Endothelial cell of umbilical vein (primary cell): ENCODE measurements around the gene VRK1. TPM values are rescaled to one million over a fixed set of nuclear protein-coding genes. Genes with fewer than 3 reads are reported as not detected.

ENCODE experiments used
- BruUV-seq: library from RNA; stranded (reverse); fragments of 400-500 nt; replicated peaks from 2 replicates; lab custom pipeline; 2021; lab: Mats Ljungman, UMichigan
- CTCF ChIA-PET: fragments of 300-600, 350-600 bp; sonication (Branson Sonifier 250); formaldehyde crosslinking; loops from one replicate; lab custom pipeline; 2021; ENCODE audit warnings: antibody characterized with exemption, inconsistent platforms; lab: Charles Lee
- POLR2A ChIA-PET: fragments of 300-600, 350-600 bp; sonication (Branson Sonifier 250); formaldehyde crosslinking; loops from one replicate; lab custom pipeline; 2021; ENCODE audit warnings: antibody characterized with exemption, inconsistent platforms; lab: Charles Lee
- DNase-seq: peaks from one replicate; pipeline ENCODE4 v3.0.0-alpha.2; 2011; ENCODE audit warnings: low read depth, low spot score
- FAIRE-seq: peaks from 2 replicates; lab custom pipeline; 2011; peaks lifted over from hg19 to GRCh38; lab: Jason Lieb, UNC
- H2AFZ ChIP-seq: 2 replicates; pipeline ENCODE4 v1.6.0; 2012; ENCODE audit warnings: low read depth, low read length, control low read depth, inconsistent platforms
- H3K27ac ChIP-seq: 2 replicates; pipeline ENCODE4 v1.5.1; 2011; ENCODE audit warnings: low read depth, mild to moderate bottlenecking, control low read depth, low read length, moderate library complexity; ENCODE audit not compliant: insufficient read depth
- H3K27me3 ChIP-seq, 2 experiments: 2 replicates each; pipeline versions ENCODE4 v1.6.0 to v1.6.1; 2011; ENCODE audit warnings: low read length in 2 of 2, mixed read lengths in 1 of 2; ENCODE audit not compliant: control insufficient read depth in 2 of 2, insufficient read depth in 2 of 2
- H3K36me3 ChIP-seq, 2 experiments: 2 replicates in 1 of 2; 3 replicates in 1 of 2; pipeline ENCODE4 v1.5.1; 2011; ENCODE audit warnings: low read length in 2 of 2, mild to moderate bottlenecking in 1 of 2, moderate library complexity in 1 of 2; ENCODE audit not compliant: control insufficient read depth in 2 of 2, insufficient read depth in 2 of 2; ENCODE audit errors: extremely low read depth in 1 of 2
- H3K4me1 ChIP-seq: 3 replicates; pipeline ENCODE4 v1.5.1; 2011; ENCODE audit warnings: mild to moderate bottlenecking, low read length; ENCODE audit not compliant: control insufficient read depth, insufficient read depth; ENCODE audit errors: extremely low read depth
- H3K4me2 ChIP-seq: 2 replicates; pipeline ENCODE4 v1.6.1; 2011; ENCODE audit warnings: low read length, control low read depth, mixed read lengths; ENCODE audit not compliant: insufficient read depth
- H3K4me3 ChIP-seq, 3 experiments: fragments of 200-600 bp in 1 of 3; sonication (generic), shearing (Covaris generic) in 1 of 3; replicated peaks in 1 of 3; 2 replicates each; pipeline ENCODE4 v1.5.1; 2011 to 2016; ENCODE audit warnings: control low read depth in 3 of 3, low read length in 3 of 3, mild to moderate bottlenecking in 2 of 3, inconsistent platforms in 1 of 3, low read depth in 1 of 3, moderate library complexity in 1 of 3; ENCODE audit not compliant: insufficient read depth in 1 of 3
- H3K79me2 ChIP-seq: 2 replicates; pipeline ENCODE4 v1.6.0; 2012; ENCODE audit warnings: low read length, inconsistent platforms; ENCODE audit not compliant: control insufficient read depth, insufficient read depth
- H3K9ac ChIP-seq: replicated peaks from 2 replicates; pipeline ENCODE3; 2011; ENCODE audit warnings: low read length, control low read depth; ENCODE audit not compliant: insufficient read depth; ENCODE audit errors: extremely low read depth
- H3K9me1 ChIP-seq: replicated peaks from 3 replicates; pipeline ENCODE4 v1.6.0; 2011; ENCODE audit warnings: mild to moderate bottlenecking, low read length; ENCODE audit not compliant: control insufficient read depth, insufficient read depth; ENCODE audit errors: extremely low read depth
- H3K9me3 ChIP-seq: replicated peaks from 2 replicates; pipeline ENCODE4 v1.5.1; 2012; ENCODE audit warnings: low read length, inconsistent platforms; ENCODE audit not compliant: control insufficient read depth, insufficient read depth
- H4K20me1 ChIP-seq: replicated peaks from 2 replicates; pipeline ENCODE3; 2011; ENCODE audit warnings: mild to moderate bottlenecking, low read length; ENCODE audit not compliant: control insufficient read depth, insufficient read depth; ENCODE audit errors: extremely low read depth
- EZH2 ChIP-seq: IDR thresholded peaks from 2 replicates; pipeline ENCODE4 v1.6.1; 2012; ENCODE audit warnings: borderline replicate concordance, low read depth, mild to moderate bottlenecking, moderate library complexity, low read length, inconsistent platforms; ENCODE audit not compliant: severe bottlenecking
- FOS ChIP-seq: IDR thresholded peaks from 2 replicates; pipeline ENCODE4 v1.6.1; 2011; ENCODE audit warnings: mild to moderate bottlenecking, low read length, moderate library complexity, borderline replicate concordance; ENCODE audit not compliant: insufficient read depth
- GATA2 ChIP-seq: IDR thresholded peaks from 2 replicates; pipeline ENCODE4 v1.7.0; 2011; ENCODE audit warnings: low read depth, mild to moderate bottlenecking, moderate library complexity, mixed read lengths, low read length; ENCODE audit not compliant: insufficient read length, insufficient read depth
- JUN ChIP-seq: IDR thresholded peaks from 2 replicates; pipeline ENCODE4 v1.6.1; 2011; ENCODE audit warnings: borderline replicate concordance, low read depth; ENCODE audit not compliant: insufficient read length, insufficient read depth
- MYC ChIP-seq: IDR thresholded peaks from one replicate; pipeline ENCODE4 v1.6.1; 2011; ENCODE audit warnings: mild to moderate bottlenecking, low read depth, low read length
- POLR2A ChIP-seq: IDR thresholded peaks from 2 replicates; pipeline ENCODE4 v1.6.1; 2012; ENCODE audit warnings: low read depth, mild to moderate bottlenecking, control low read depth, low read length
- POLR2AphosphoS5 ChIP-seq: IDR thresholded peaks from 2 replicates; pipeline ENCODE4 v1.6.1; 2012; ENCODE audit warnings: low read depth, mild to moderate bottlenecking, control low read depth, low read length, moderate library complexity; ENCODE audit not compliant: insufficient read depth
- dilution Hi-C: fragments of 300-500 bp; cut with MboI; formaldehyde crosslinking; loops from one replicate; pipeline ENCODE4 v1.15.0; 2019; ENCODE audit warnings: low sequenced_read_pairs; ENCODE audit not compliant: extremely low pct_ligation_motif_present
- intact Hi-C: fragments of 100-400 bp; cut with micrococcal nuclease; formaldehyde crosslinking; loops from one replicate; pipeline ENCODE4 v1.10.0; 2022
- polyA plus RNA-seq, 4 experiments: library from polyadenylated mRNA; depleted of rRNA in 3 of 4; stranded (reverse) in 3 of 4; unstranded in 1 of 4; fragments of >200 nt; gene quantifications; 2 replicates each; pipeline versions ENCODE4 v1.2.1 to v1.2.3, GENCODE V29; 2011 to 2012; ENCODE audit warnings: missing spikeins in 1 of 4
- total RNA-seq: library from RNA; stranded (reverse); gene quantifications from 2 replicates; pipeline ENCODE4 v1.2.3, GENCODE V29; 2021
- TF ChIP-seq, protein P1 (sequence below): IDR thresholded peaks from 2 replicates; pipeline ENCODE4 v1.6.1; 2011; ENCODE audit not compliant: insufficient read depth, insufficient read length
- TF ChIP-seq, protein P2 (sequence below), 2 donors: IDR thresholded peaks; 1 replicate in 1 of 2; 2 replicates in 1 of 2; pipeline ENCODE4 v1.5.1; 2011; ENCODE audit warnings: low read length in 2 of 2, mild to moderate bottlenecking in 2 of 2, moderate library complexity in 2 of 2, control low read depth in 1 of 2, inconsistent platforms in 1 of 2, low read depth in 1 of 2; ENCODE audit not compliant: insufficient read depth in 1 of 2; ENCODE audit errors: extremely low read depth in 1 of 2

Gene VRK1
- total and polyA plus RNA-seq, 2 donors (not counting 3 experiments of a cell fraction or from before 2014, with no cell fraction given), result 7.1 to 31.7 TPM

DNA sequence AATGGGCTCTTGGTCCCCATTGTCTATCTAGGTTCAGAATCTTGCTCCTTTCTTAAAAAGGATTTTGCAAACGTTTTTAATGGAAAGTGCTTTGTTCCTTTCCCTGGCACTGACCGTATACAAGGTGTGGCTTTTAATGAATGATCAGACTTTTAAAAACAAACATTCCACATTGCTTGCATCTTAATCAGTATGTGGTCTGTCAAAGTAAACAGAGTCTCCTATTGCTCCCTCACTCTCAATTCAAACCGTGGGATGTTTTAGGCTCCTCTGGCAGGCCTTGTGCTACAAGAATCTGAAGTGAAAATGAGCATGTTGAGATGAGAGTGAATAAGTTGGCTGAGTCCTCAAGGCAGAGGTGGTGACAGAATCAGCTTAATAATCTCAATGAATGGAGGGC lies 107.0 kb downstream of the VRK1 start:
- no peak overlapping the region for H3K9ac ChIP-seq
- no peak overlapping the region for H3K4me3 ChIP-seq
- no peaks in the 10 kb centered on the region for H3K9me3 ChIP-seq
- no peak overlapping the region for H2AFZ ChIP-seq
- no peak overlapping the region for H3K27ac ChIP-seq
- CTCF ChIA-PET, result no interaction called here
- H3K4me2 ChIP-seq, result no peak overlapping the region
- no peaks in the 10 kb centered on the region for H3K36me3 ChIP-seq
- no peaks in the 10 kb centered on the region for H3K27me3 ChIP-seq
- H4K20me1 ChIP-seq, result no peaks in the 10 kb centered on the region
- DNase-seq, result no peak
- FAIRE-seq, result no peak
- H3K4me1 ChIP-seq, result no peaks in the 10 kb centered on the region
- H3K9me1 ChIP-seq, result no peaks in the 10 kb centered on the region
- POLR2A ChIA-PET, result no interaction called here
- dilution Hi-C loops (no loop called here), intact Hi-C loops (no loop called here)
- H3K79me2 ChIP-seq, result no peaks in the 10 kb centered on the region
- no TSS peak for BruUV-seq
- TF ChIP-seq MYC, result no peak
- TF ChIP-seq EZH2, result no peak
- no peak for TF ChIP-seq POLR2AphosphoS5
- no peak for TF ChIP-seq FOS
- TF ChIP-seq, protein P1, sequence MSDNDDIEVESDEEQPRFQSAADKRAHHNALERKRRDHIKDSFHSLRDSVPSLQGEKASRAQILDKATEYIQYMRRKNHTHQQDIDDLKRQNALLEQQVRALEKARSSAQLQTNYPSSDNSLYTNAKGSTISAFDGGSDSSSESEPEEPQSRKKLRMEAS, result no peak
- TF ChIP-seq, protein P2, sequence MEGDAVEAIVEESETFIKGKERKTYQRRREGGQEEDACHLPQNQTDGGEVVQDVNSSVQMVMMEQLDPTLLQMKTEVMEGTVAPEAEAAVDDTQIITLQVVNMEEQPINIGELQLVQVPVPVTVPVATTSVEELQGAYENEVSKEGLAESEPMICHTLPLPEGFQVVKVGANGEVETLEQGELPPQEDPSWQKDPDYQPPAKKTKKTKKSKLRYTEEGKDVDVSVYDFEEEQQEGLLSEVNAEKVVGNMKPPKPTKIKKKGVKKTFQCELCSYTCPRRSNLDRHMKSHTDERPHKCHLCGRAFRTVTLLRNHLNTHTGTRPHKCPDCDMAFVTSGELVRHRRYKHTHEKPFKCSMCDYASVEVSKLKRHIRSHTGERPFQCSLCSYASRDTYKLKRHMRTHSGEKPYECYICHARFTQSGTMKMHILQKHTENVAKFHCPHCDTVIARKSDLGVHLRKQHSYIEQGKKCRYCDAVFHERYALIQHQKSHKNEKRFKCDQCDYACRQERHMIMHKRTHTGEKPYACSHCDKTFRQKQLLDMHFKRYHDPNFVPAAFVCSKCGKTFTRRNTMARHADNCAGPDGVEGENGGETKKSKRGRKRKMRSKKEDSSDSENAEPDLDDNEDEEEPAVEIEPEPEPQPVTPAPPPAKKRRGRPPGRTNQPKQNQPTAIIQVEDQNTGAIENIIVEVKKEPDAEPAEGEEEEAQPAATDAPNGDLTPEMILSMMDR (IDR thresholded peaks at IDR 0.05; ENCODE audit: extremely low read depth in 1 of 2, insufficient read depth in 1 of 2, low read depth in 1 of 2, low read length in 2 of 2), result no peak
- no peak for TF ChIP-seq POLR2A
- no peak for TF ChIP-seq GATA2
- TF ChIP-seq JUN, result no peak
